MM.1S (cell line): Measurements from ENCODE around the gene GOLT1A.

Source experiments
- DNase-seq: peaks from one replicate; pipeline ENCODE4 v3.0.0-alpha.2; 2015
- H2AFZ ChIP-seq: fragments of 300-600 bp; sonication (generic); 2 replicates; pipeline ENCODE4 v1.6.0; 2016; ENCODE audit warnings: antibody characterized with exemption, low read length
- H3F3A ChIP-seq: fragments of 300-600 bp; sonication (generic); 2 replicates; pipeline ENCODE4 v1.6.1; 2016; ENCODE audit warnings: mild to moderate bottlenecking, antibody characterized with exemption, low read length, moderate library complexity, mixed read lengths; ENCODE audit not compliant: insufficient read depth
- H3K27ac ChIP-seq: fragments of 300-600 bp; sonication (generic); 2 replicates; pipeline ENCODE4 v1.5.1; 2016; ENCODE audit warnings: mild to moderate bottlenecking, low read length
- H3K27me3 ChIP-seq: fragments of 300-600 bp; sonication (generic); replicated peaks from 2 replicates; pipeline ENCODE4 v1.6.0; 2016; ENCODE audit warnings: low read length; ENCODE audit not compliant: insufficient read depth
- H3K36me3 ChIP-seq: fragments of 300-600 bp; sonication (generic); replicated peaks from 2 replicates; pipeline ENCODE4 v1.6.1; 2016; ENCODE audit warnings: mild to moderate bottlenecking, low read length, mixed read lengths; ENCODE audit not compliant: insufficient read depth
- H3K4me1 ChIP-seq: fragments of 300-600 bp; sonication (generic); 2 replicates; pipeline ENCODE4 v1.6.1; 2016; ENCODE audit warnings: low read length, mixed read lengths
- H3K4me2 ChIP-seq: fragments of 300-600 bp; sonication (generic); 2 replicates; pipeline ENCODE4 v1.6.0; 2016; ENCODE audit warnings: low read depth, low read length
- H3K4me3 ChIP-seq: fragments of 300-600 bp; sonication (generic); 2 replicates; pipeline ENCODE4 v1.5.1; 2016; ENCODE audit warnings: low read length, mixed read lengths
- H3K79me2 ChIP-seq: fragments of 300-600 bp; sonication (generic); 2 replicates; pipeline ENCODE4 v1.6.1; 2016; ENCODE audit warnings: mixed run types, low read length, mixed read lengths
- H3K9ac ChIP-seq: fragments of 300-600 bp; sonication (generic); 2 replicates; pipeline ENCODE4 v1.6.1; 2016; ENCODE audit warnings: low read length, mixed read lengths
- H3K9me2 ChIP-seq: fragments of 300-600 bp; sonication (generic); replicated peaks from 2 replicates; pipeline ENCODE4 v1.6.1; 2016; ENCODE audit warnings: mild to moderate bottlenecking, low read length, mixed read lengths; ENCODE audit not compliant: insufficient read depth
- H3K9me3 ChIP-seq: fragments of 300-600 bp; sonication (generic); replicated peaks from 2 replicates; pipeline ENCODE4 v1.6.1; 2016; ENCODE audit warnings: mild to moderate bottlenecking, low read length, mixed read lengths; ENCODE audit not compliant: insufficient read depth
- H4K20me1 ChIP-seq: fragments of 300-600 bp; sonication (generic); 2 replicates; pipeline ENCODE4 v1.6.1; 2016; ENCODE audit warnings: mild to moderate bottlenecking, low read length, moderate library complexity, mixed read lengths; ENCODE audit not compliant: insufficient read depth
- EZH2 ChIP-seq: fragments of 300-600 bp; sonication (generic); optimal IDR thresholded peaks from 2 replicates; pipeline ENCODE3; 2017; ENCODE audit warnings: low read depth, mild to moderate bottlenecking, antibody characterized with exemption, low read length, mixed read lengths
- EZH2phosphoT487 ChIP-seq: fragments of 300-600 bp; sonication (generic); IDR thresholded peaks from 2 replicates; pipeline ENCODE4 v1.6.1; 2018; ENCODE audit warnings: antibody characterized with exemption, low read length
- TF ChIP-seq, protein P1 (sequence below): fragments of 300-600 bp; sonication (generic); IDR thresholded peaks from 2 replicates; pipeline ENCODE4 v1.5.1; 2016; ENCODE audit warnings: antibody characterized with exemption, low read length, mixed read lengths

GOLT1A gene

DNA sequence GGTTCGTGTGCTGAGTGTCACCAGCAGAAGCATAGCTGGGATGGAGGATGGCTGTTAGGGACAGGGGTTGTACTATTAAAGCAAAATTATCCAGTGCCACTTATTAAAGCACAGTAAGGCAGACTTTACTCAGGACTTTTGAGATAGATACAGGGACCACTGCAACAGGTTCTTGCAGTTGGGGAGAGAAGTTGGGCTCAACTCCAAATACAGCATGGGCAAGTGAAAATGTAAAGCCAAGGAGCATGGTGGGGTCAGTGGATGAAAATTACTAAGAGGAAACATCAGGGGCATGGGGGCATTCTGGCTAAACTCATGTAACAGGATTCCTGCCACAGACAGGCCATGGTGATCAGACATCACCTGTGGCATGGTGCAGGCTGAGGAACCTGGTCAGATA lies 32.7 kb downstream of the GOLT1A start:
- H3F3A ChIP-seq, result no peaks in the 10 kb centered on the region
- no peaks in the 10 kb centered on the region for H3K36me3 ChIP-seq
- no peak overlapping the region for H3K4me3 ChIP-seq
- no peaks in the 10 kb centered on the region for H4K20me1 ChIP-seq
- no peaks in the 10 kb centered on the region for H3K79me2 ChIP-seq
- H3K9ac ChIP-seq, result no peak overlapping the region
- H3K9me3 ChIP-seq, result no peaks in the 10 kb centered on the region
- 0 out of 2 replicates have a peak, but pooled peaks cover 10% of the 10 kb centered on the region for H3K27me3 ChIP-seq
- H3K4me2 ChIP-seq, result no peak overlapping the region
- no peaks in the 10 kb centered on the region for H3K9me2 ChIP-seq
- TF ChIP-seq EZH2phosphoT487 (no peak), EZH2 (no peak)
- TF ChIP-seq, protein P1, sequence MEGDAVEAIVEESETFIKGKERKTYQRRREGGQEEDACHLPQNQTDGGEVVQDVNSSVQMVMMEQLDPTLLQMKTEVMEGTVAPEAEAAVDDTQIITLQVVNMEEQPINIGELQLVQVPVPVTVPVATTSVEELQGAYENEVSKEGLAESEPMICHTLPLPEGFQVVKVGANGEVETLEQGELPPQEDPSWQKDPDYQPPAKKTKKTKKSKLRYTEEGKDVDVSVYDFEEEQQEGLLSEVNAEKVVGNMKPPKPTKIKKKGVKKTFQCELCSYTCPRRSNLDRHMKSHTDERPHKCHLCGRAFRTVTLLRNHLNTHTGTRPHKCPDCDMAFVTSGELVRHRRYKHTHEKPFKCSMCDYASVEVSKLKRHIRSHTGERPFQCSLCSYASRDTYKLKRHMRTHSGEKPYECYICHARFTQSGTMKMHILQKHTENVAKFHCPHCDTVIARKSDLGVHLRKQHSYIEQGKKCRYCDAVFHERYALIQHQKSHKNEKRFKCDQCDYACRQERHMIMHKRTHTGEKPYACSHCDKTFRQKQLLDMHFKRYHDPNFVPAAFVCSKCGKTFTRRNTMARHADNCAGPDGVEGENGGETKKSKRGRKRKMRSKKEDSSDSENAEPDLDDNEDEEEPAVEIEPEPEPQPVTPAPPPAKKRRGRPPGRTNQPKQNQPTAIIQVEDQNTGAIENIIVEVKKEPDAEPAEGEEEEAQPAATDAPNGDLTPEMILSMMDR, result no peak
- DNase-seq, result no peak
- H3K4me1 ChIP-seq, result no peaks in the 10 kb centered on the region
- no peak overlapping the region for H2AFZ ChIP-seq
- H3K27ac ChIP-seq, result no peak overlapping the region

DNA sequence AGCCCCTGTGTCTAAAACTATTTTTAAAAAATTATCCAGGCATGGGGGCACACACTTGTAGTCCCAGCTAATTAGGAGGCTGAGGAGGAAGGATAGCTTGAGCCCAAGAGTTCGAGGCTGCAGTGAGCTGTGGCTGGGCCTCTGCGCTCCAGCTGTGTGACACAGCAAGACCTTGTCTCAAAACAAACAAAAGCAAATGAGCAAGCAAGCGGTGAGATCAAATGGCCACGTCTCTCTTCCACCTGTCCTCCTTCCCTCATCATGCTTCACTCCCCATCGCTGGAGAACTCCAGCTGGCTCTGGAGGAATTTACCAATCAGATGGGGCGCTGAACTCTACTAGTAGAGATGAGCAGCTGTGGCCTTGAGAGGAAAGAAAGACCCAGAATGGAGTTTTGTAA lies 33.7 kb downstream of the GOLT1A start:
- no peak overlapping the region for H2AFZ ChIP-seq
- H3K9me3 ChIP-seq, result no peaks in the 10 kb centered on the region
- TF ChIP-seq, protein P1, result no peak
- no peak for TF ChIP-seq EZH2
- TF ChIP-seq EZH2phosphoT487, result no peak
- H3K27ac ChIP-seq, result no peak overlapping the region
- no peaks in the 10 kb centered on the region for H4K20me1 ChIP-seq
- no peaks in the 10 kb centered on the region for H3F3A ChIP-seq
- H3K79me2 ChIP-seq, result no peaks in the 10 kb centered on the region
- H3K4me2 ChIP-seq, result no peak overlapping the region
- H3K36me3 ChIP-seq, result no peaks in the 10 kb centered on the region
- no peak overlapping the region for H3K4me3 ChIP-seq
- no peaks in the 10 kb centered on the region for H3K9me2 ChIP-seq
- no peak overlapping the region for H3K9ac ChIP-seq
- H3K27me3 ChIP-seq, result peaks cover 15% of the 10 kb centered on the region; the same call in 1 of the 2 replicates
- no peak for DNase-seq
- no peaks in the 10 kb centered on the region for H3K4me1 ChIP-seq

DNA sequence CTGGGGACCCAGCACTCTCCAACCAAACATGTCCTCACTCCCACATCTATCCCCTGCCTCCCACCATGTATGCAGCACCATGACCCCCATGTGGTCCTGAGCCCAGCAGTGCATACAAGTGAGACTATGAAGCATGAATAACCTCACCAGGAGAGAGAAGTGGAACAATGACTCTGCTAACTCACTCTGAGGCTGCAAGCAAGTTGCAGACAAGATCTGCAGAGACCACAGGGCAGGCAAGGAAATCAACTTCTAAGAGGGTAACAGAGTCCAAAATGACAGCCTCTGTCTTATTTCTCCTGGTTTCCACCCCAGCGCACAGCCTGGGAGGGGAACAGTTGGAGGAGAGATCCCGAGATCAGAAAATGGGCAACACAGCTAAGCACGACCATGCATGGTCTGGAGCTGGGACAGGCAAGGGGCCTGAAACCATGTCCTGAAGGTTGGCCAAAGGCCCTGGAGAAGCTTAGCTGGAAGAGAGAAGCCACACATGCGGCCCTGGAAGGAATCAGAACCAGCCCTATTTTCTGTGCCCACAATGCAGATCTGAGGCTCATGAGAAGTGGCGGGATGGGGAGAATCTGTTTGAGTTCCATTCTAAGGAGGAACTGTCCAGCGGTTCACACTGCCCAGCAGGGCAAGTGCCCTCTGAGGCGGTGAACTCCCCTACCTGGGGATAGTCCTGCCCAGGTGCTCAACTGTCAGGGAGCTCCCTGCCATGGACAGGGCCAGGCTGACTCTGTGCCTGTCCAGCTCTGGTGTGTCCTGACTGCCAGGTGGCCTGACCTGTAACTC lies 35.1 kb downstream of the GOLT1A start:
- Histone ChIP-seq H3K27me3 (peaks cover 15% of the 10 kb centered on the region; the same call in 1 of the 2 replicates), H3K79me2 (no peaks in the 10 kb centered on the region), H3K27ac (no peak overlapping the region), H3K4me2 (no peak overlapping the region), H3K4me3 (no peak overlapping the region), H3K9ac (no peak overlapping the region), H3K4me1 (no peaks in the 10 kb centered on the region), H3K9me3 (no peaks in the 10 kb centered on the region), H3F3A (no peaks in the 10 kb centered on the region), H3K9me2 (no peaks in the 10 kb centered on the region), H4K20me1 (no peaks in the 10 kb centered on the region), H2AFZ (no peak overlapping the region), H3K36me3 (no peaks in the 10 kb centered on the region)
- TF ChIP-seq EZH2 (no peak), EZH2phosphoT487 (no peak)
- TF ChIP-seq, protein P1, result no peak
- DNase-seq, result no peak
